ENCODE results near the gene ASS1. TPM values are rescaled to one million over a fixed set of nuclear protein-coding genes. Genes with fewer than 3 reads are reported as not detected.
A peak's percentile ranks its signal among the peaks of the same experiment; 100 is the strongest.
"Not testable (repeated sequence)": the region's sequence is repeated elsewhere in the genome, so short reads cannot be mapped to it uniquely, and the experiment has no call there.

ASS1 gene
- total RNA-seq, 1 donor = 0.27 TPM

- peak in 2 of 3 donors; percentile 50 to 56 for DNase-seq (ENCODE audit: low read depth in 2 of 3, low spot score in 2 of 3)
Observed at GRCh38 chr9:130433168-130433946, 11.4 kb upstream of the ASS1 start.

- no peak for DNase-seq (ENCODE audit: low read depth in 2 of 3, low spot score in 2 of 3)
Observed at GRCh38 chr9:130433947-130434262, 10.9 kb upstream of the ASS1 start.

GRCh38 chr9:130434656-130435055 lies 10.1 kb upstream of the ASS1 start:
- not testable (repeated sequence) for DNase-seq (ENCODE audit: low read depth in 2 of 3, low spot score in 2 of 3)

DNA sequence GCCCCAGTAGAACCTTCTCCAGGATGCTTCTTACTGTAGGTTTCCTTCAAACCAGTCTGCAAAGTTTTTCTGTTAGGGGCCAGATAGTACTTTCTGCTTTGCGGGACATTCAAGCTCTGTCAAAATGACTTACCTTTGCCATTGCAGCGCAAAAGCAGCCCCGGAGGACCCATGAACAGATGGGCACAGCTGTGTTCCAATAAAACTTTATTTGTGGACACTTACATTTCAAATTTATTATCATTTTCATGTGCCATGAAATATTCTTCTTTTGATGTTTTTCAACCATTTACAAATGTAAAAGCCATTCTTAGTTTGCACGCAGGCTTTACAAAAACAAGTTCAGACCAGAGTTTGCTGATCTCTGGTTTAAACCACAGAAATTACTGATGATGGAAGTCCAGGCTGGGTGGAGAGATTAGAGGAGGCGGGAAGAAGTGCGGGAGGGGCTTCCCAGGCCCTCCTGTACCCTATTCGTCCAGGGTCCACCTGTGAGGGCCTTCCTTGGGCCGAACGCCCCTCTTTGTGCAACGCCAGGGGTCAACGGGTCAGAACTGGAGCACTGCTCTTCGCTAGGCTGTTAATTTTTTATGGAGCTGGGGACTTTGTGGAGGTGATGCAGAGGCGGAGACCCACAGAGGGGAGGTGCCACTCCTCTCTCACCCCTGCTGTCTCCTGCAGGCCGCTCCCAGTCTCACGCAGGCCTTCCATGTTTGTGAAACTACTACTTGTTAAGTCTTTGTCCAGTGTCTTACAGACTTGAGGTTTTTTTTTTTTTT lies 7.6 kb upstream of the ASS1 start:
- DNase-seq (ENCODE audit: low read depth in 2 of 3, low spot score in 2 of 3) = no peak

- no peak for DNase-seq (ENCODE audit: low read depth in 2 of 3, low spot score in 2 of 3)
Observed at GRCh38 chr9:130438382-130438981, 6.3 kb upstream of the ASS1 start.

- DNase-seq (ENCODE audit: low read depth in 2 of 3, low spot score in 2 of 3) = no peak
Observed at GRCh38 chr9:130441031-130441430, 3.7 kb upstream of the ASS1 start.

DNA sequence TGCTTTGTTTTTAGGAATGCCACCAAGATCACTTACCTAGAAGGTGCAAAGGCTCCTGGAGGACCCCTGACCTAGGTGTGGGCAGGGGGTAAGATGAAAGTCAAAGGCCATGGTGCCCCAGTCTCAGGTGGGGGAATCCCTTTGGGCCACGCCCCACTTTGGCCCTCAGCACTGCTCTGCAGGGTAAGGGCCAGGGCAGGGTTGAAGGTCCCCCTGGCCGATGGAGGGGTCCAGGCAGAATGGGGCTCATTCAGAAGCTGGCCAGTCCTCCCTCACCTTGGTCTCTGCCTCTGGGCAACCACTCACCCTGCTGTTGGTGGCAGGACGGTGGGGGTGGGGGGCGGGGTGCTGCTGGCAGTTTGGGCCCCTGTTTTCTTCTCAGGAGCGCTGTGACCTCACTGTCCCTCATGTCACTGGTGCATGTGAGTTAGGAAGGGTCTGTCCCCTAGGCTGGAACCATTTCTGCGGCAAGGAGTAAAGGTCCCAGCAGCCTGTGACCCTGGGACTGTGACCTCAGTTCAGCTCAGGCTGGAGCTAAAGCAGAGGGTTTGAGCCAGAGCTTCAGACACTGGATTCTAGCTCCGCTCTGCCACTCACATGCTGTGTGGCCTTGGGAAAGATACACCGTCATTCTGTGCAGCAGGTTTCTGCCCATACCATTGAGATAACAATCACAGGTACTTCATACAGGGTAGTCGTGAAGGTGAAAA lies 1.9 kb upstream of the ASS1 start:
- no peak for DNase-seq (ENCODE audit: low read depth in 2 of 3, low spot score in 2 of 3)

- DNase-seq (ENCODE audit: low read depth in 2 of 3, low spot score in 2 of 3) = no peak
Observed at GRCh38 chr9:130443456-130443801, 1.3 kb upstream of the ASS1 start.

DNA sequence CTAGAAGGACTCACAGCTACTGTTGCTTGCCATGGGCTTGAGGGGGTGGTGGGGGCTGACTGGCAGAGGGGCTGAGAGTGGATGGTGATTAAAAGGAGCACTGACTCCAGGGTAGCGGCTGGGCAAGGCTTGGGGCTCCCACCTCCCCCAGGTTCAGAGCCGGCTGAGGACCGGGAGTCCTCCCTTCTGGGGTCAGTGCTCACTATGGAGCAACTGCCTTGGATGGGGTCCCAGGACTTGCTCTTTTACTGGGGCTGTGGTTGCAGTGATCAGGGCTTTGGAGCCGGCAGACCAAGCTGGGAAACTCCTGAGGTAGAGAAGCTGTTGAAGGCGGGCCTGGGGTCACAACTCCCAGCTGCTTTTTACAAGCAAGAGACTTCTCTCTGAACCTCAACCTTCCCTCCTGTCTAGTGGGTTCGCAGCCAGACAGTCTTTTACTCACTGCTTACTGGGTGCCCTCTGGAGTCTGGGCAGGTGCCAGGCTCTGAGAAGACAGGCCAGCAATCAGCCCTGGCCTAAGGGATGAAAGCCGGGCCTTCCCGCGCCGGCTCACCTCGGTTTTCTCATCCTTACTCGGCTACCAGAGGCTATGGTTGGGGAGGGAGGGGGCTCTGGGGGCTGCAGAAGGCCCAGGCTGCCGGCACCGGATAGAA lies 795 bp upstream of the ASS1 start:
- no peak for DNase-seq (ENCODE audit: low read depth in 2 of 3, low spot score in 2 of 3)

- DNase-seq (ENCODE audit: low read depth in 2 of 3, low spot score in 2 of 3) = no peak
Observed at GRCh38 chr9:130445268-130445983, 665 bp downstream of the ASS1 start.

DNA sequence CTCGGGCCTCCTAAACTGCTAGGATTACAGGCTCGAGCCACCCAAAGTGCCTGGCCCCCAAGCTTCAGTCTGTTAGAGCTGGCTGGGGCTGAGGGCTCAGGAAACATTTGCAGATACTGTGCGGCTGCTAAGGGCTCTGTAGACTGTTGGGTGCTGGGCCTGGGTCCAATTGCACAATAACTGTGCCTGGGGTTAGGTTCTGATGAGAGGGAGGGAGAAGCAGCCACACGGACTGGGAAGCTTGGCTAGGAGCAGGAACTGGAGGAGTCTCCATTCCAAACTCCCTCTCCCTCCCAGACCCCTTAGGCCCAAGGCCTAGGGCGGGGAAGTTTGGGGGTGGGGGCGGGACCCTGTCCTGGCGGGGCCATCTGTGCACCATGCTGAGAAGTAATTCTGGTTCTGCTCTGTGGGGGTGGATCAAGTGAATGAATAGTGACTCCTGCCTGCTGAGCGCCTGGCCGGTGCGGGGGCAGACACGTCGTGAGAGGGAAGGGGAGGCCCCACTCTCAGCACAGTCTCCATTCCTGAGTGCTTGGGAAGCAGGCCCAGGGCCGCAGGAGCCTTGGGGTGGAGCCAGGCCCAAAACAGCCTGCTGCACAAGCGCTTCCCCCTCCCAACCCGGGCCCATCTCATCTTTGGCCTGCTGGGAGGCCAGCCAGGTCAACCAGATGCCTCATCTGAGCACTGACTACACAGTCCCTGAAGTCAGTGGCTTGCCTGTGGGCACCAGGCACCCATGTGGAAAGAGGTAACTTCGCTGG lies 1.5 kb downstream of the ASS1 start:
- no peak for DNase-seq (ENCODE audit: low read depth in 2 of 3, low spot score in 2 of 3)

DNA sequence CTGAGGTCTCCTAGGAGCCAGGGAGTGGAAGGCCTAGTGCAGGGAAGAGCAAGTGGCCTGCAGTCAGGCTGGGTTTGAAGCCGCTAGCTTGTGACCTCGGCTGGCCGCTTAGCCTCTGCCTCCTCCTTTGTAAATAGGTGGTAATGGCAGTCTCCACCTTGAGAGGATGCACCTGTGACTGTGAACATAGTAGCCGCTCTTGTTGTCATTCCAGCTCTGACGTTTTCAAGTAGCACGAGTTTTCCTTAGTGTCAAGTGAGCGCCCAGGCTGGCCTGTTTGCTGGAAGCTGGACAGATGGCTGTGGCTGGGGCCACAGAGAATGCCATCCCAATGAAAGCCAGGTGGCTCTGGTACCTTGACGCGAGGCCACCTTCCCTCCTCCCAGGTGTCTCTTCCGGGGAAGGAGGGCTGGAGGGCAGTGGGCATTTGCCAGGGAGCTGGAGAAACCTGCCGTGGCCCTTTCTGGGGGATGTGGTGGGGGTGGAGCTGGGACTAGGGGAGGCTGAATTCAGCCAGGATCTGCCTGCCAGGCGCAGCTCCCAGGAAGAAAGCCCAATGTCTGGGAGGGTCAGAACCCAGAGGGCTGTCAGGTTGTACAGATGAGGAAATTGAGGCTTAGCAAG lies 2.5 kb downstream of the ASS1 start:
- DNase-seq (ENCODE audit: low read depth in 2 of 3, low spot score in 2 of 3) = no peak

DNA sequence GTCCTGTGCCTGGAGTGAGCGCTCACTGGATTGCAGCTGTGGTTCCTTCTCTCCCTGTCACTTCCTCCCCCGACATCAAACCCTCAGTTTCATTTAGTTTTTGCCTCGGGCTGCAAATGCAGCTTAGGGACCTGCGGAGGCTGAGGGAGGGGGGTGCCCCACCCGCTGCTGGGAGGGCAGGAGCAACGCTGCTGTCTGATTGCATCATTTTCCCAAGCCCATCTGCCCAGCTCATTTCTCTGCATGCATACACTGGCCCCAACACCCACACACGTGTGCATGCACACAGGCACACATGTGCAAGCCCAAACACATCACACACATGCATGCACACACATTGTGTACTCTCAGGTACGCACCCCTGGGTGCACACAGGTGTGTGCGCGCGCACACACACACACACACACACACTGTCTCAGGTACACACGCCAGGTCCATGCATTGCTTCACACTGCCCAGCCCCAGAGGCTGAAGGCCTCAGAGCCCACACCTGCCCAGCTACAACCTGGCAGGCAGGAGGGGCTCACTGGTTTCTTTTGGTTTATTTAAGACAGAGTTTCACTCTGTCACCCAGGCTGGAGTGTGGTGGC lies 3.4 kb downstream of the ASS1 start:
- DNase-seq (ENCODE audit: low read depth in 2 of 3, low spot score in 2 of 3) = no peak

DNA sequence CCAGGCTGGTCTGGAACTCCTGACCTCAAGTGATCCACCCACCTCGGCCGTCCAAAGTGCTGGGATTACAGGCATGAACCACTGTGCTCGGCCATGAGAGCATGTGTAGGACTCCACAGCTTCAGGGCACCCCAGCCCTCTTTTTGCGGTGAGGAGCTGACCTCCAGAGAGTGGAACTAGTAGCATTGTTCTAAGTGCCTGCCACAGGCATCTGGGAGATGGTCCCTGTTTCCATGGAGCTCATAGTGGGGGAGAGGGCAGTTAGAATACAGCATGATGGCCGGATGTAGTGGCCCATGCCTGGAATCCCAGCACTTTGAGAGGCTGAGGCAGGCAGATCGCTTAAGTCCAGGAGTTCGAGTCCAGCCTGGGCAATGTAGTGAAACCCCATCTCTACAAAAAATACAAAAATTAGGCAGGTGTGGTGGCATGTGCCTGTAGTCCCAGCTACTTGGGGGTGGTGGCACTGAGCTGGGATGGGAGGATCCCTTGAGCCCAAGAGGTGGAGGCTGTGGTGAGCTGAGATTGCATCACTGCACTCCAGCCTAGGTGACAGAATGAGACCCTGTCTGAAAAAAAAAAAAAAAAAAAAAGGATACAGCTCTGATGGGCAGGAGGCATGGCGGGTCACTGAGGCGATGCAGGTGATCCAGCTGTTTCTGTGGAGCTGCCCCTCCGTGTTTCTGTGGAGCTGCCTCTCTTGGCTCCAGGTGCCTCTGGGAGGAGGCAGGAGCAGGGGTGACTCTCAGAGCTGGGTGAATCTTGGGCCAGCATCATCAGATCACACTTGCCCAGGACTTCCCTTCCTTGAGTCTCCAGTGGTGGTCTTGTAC lies 4.2 kb downstream of the ASS1 start:
- DNase-seq (ENCODE audit: low read depth in 2 of 3, low spot score in 2 of 3) = no peak

GRCh38 chr9:130450344-130451003 lies 5.7 kb downstream of the ASS1 start:
- DNase-seq (ENCODE audit: low read depth in 2 of 3, low spot score in 2 of 3) = no peak

DNA sequence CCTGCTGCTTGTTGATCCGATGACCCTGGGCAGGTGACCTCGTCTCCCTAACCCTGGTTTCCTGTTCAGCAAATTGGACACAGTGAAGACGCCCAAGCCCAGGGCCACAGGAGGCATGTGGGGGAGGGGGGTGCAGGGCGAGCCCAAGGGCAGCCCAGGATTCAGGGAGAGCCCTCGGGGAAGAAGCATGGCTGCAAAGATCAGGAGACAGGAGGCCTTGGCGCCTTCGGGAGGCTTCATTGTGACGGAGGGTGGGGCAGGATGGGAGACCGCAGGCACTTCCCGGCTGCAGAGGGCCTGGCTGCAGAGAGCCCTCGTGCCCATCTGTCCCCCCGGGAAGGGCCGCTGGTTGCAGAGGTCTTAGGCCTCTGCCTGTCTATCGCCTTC lies 6.2 kb downstream of the ASS1 start:
- DNase-seq (ENCODE audit: low read depth in 2 of 3, low spot score in 2 of 3) = no peak
